CD4-positive, alpha-beta T cell treated with Interleukin-10 for 1 hour (primary cell): Measurements from ENCODE around the gene TBX3.

Source experiments
- DNase-seq: peaks from one replicate; pipeline ENCODE4 v3.0.0-alpha.2; 2020

TBX3 gene

DNA sequence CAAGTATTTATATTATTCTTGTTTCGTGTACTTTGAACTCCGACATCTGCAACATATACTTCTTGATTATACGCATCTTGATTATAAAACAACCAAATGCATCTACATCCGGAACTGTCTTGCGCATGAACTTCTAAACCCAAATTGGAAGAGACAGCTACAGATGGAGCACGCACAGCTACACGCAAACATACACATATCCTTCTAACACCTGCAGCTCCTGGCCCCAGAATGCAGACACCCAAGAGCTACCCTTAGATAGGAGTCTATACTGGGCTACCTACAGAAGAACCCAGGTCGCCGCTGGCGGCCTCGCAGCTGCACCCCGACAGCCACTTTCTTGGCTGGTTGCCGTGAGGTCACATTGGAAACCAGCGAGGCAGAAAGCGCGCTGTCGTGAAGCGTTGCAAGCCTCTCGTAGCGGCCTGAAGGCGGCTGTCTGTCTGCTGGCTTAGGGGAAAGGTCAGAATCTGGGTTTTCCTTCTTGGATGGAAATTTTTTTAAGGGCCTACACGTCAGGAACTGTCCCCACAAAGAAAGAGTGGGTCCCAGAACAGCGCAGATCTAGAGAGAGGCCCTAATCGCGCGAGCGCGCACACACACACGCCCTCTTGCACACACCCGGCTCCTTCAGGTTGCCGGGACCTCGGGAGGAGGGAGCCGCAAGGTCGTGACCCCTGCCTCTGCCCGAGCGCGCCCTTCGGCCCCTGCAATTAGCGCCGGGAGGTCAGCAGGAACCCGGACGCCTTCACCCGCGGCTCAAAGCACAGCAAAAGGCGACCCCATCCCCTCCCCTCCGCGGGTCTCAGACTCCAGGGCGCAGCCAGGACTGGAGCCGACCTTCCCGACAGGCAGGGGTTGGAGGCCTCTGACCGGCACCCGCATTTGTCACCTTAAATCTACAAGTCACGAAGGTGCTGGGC, 17.0 kb downstream of the TBX3 start:
- DNase-seq = no peak

DNA sequence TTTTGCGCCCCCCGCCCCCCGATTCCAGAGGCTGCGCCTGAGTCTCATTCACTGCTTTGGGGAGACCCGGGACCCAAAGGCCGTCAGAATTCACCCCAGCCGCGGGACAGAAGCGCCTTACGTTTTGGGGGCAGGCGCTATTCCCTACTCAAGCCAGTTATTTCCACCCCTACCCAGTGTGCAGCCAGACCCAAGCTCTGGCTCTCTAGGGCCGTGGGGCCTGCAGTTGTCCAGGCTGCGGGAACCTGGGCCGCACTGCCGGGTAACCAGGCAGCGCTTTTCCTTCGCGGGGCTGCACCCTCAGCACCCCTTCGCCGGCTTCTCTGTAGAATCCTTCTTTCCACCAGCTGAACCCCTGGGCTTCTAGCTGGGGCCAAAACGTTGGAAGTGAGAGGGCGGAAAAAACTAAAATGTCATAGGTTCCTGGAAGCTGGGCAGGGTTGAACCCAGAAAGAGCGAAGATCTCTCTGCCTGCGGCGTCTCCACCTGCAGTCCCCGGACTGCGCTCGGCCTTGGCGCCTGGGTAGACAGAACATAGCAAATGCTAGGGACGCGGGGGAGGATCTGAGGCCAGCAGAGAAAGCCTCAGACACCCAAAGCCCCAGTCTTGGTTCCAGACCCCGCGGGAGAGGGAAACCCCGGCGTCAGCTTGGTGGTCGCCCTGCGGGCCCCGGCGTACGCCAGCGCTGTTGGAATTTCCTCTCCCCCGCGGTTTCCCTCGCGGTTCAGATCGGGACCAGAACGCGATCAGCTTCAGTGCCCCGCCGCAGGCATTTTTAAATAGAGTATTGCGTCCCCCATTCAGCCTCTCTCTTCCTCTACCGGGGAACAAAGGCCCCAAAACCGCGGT, 18.3 kb downstream of the TBX3 start:
- DNase-seq = no peak

GRCh38 chr12:114664651-114665320, 19.2 kb downstream of the TBX3 start:
- no peak for DNase-seq

- peak; percentile 57 for DNase-seq
These were observed 21.3 kb downstream of the TBX3 start for GRCh38 chr12:114662512-114663177.

- no peak for DNase-seq
These were observed 22.7 kb downstream of the TBX3 start for GRCh38 chr12:114661245-114661644.

DNA sequence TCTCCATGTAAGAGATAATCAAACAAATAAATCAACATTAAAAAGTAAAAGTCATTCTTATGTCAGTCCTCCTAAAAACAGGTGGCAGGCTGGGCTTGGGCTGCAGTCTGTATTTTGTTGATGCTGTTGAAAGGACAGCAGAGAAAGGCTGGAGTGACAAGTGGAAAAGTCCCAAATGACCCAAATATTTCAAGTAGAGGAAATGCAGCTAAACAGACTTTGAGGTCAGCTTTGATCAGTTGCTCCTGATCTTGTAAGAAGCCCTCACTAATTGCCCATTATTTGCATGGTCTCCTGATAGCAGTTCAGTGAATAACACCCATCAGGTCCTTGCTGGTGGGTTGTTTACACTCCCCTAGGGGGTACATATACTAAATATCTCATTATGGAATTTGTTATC, 24.9 kb downstream of the TBX3 start:
- DNase-seq = no peak

DNA sequence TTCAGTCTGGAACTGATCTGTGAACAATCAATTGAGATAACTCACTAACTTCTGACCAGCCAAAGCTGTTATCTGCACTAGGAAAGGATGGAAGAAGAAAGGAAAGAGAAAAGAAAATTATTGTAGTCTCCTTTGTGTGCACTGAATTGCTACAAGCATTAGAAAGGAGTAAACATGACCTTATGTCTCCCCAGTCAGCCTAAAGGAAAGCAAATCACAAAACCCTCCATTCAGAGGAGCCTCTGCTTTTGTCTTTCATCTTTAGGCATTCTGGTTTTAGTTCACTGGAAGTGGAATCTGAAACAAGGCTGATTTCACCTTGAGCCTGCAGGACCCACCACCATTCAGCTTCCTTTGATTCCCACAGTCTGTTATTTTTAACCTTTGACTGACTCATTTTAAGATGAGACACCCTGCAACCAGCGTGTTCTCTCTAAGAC, 26.0 kb downstream of the TBX3 start:
- DNase-seq = no peak

- DNase-seq = no peak
These were observed 26.4 kb downstream of the TBX3 start for GRCh38 chr12:114657597-114657920.

- no peak for DNase-seq
These were observed 26.9 kb downstream of the TBX3 start for GRCh38 chr12:114656906-114657596.

GRCh38 chr12:114655934-114656749, 27.8 kb downstream of the TBX3 start:
- DNase-seq = no peak

- no peak for DNase-seq
These were observed 34.4 kb downstream of the TBX3 start for GRCh38 chr12:114649585-114649984.

- no peak for DNase-seq
These were observed 35.3 kb downstream of the TBX3 start for GRCh38 chr12:114648711-114649110.

GRCh38 chr12:114638790-114639435, 45.1 kb downstream of the TBX3 start:
- no peak for DNase-seq

DNA sequence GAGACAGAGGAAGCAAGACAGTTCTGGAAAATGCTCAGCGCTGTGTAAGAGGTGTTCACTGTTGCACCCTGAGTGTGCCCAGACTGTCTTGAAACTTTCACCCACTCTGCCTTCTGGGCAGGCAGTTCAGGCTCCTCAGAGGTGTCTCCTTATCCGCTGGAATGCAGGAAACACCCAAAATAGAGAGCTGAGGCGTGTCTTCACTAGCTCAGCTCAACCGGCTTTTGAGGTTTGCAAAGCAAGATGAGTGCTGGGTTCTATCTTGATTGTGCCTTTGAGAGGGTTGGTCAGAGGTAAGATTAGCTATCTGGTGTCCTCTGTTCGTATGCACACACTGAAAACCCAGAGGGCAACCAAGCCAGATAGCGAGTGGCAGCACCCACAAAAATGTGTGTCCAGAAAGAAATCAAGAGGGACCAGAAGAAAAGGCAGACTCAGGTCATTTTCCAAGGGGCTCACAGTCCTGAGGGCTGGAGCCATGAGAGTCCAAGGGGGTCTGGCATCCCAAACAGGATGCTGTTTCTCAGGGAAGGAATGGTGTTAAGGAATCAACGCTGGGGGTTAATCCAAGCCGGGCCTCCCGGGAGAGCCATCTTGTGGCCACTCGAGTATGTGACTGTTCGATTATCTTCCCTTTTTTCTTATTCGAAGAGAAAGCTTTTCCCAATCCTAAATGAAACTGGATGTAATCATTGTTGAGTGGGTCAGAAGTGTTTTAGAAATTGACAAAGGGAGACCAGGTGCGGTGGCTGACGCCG, 47.1 kb downstream of the TBX3 start:
- no peak for DNase-seq

GRCh38 chr12:114631242-114631641, 52.7 kb downstream of the TBX3 start:
- DNase-seq = no peak

GRCh38 chr12:114628199-114628598, 55.8 kb downstream of the TBX3 start:
- DNase-seq = no peak

- no peak for DNase-seq
These were observed 56.6 kb downstream of the TBX3 start for GRCh38 chr12:114627393-114627792.

DNA sequence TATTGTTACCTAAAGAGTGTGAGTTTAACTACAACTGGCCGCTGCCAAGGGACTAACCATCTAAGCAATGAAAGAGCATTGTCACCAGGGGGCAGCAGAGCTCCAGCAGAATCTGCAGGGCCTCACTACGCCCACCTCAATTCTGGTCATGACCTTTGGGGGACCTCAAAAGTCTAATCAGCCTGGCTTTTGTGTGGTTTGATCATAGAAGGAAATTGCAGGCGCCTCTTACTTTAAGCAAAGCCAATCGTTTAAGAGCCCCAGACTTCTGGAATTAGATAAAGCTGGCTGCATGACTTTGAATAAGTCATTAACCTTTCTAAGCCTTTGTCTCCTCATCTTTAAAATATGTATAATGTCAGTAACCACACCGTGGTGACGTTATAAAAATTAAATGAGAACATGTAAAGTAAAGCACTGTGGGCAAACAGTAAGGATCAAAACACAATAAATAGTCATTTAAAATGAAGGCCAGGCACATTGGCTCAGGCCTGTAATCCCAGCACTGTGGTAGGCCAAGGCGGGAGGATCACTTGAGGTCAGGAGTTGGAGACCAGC, 58.6 kb downstream of the TBX3 start:
- no peak for DNase-seq

GRCh38 chr12:114623737-114624136, 60.2 kb downstream of the TBX3 start:
- no peak for DNase-seq
